Stimulated activated CD4-positive, alpha-beta T cell treated with anti-CD3 and anti-CD28 coated beads, Interleukin-12 subunit alpha, Interleukin-12 subunit beta, amount 100 ng/mL, for 48 hours (primary cell): Measurements from ENCODE around the gene GALNT1.

Experiments
- DNase-seq, 3 donors: peaks; one replicate each; pipeline ENCODE4 v3.0.0-alpha.2; 2020; ENCODE audit warnings: low read depth in 2 of 3, low spot score in 1 of 3

GALNT1 gene

DNA sequence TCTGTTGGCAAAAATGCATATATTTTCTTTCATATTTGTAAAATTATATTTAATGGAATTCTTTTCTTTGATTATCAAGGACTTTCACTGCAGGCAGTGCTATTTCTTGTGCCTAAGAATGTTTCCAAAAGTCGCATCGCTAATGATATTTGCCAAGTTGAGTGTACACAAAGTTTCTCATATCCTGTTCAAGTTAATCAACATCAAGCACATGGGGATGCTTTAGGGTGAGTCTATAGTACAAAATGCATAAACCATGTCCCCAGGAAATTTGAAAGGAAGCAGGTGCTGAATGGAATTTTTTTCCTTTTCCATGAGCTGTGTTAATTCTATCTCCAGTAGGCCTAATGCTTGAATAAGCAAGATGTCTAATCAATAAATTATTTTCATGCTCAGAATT, 129.7 kb downstream of the GALNT1 start:
- DNase-seq = no peak

DNA sequence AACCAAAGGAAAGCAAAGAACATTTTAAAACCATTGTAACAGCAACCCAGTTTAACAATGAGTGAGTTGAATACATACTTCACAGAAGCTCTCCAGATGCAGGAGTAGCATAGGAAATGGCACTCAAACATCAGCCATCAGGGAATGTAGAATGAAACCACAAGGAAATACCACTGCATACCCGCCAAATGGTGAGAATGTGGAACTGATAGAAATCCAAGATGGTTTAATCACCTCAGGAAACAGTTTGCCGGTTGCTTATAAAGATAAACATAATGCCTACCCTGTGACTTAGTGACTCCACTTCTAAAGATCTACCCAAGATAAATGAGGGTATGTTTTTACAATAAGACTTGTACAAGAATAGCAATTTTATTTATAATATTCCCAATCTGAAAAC, 132.0 kb downstream of the GALNT1 start:
- no peak for DNase-seq

DNA sequence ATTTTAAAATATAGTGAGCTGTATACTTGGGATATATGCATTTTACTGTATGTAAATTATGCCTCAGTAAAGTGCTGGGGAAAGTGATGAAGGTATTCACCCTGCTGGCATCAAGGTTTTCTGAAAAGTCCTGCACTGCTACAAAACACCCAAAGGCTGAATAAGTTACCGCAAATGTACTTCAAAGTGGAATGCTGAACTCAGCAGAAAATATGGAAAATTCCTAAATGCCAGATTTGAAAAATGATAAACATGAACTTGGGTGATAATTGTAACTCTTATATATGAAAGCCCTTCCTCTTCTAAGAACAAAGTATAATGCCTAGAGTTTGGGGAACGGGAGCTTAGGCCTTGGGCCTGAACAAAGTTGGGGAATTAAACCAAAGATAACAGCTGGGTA, 133.0 kb downstream of the GALNT1 start:
- DNase-seq = no peak

GRCh38 chr18:35715139-35715538, 133.6 kb downstream of the GALNT1 start:
- DNase-seq = no peak

DNA sequence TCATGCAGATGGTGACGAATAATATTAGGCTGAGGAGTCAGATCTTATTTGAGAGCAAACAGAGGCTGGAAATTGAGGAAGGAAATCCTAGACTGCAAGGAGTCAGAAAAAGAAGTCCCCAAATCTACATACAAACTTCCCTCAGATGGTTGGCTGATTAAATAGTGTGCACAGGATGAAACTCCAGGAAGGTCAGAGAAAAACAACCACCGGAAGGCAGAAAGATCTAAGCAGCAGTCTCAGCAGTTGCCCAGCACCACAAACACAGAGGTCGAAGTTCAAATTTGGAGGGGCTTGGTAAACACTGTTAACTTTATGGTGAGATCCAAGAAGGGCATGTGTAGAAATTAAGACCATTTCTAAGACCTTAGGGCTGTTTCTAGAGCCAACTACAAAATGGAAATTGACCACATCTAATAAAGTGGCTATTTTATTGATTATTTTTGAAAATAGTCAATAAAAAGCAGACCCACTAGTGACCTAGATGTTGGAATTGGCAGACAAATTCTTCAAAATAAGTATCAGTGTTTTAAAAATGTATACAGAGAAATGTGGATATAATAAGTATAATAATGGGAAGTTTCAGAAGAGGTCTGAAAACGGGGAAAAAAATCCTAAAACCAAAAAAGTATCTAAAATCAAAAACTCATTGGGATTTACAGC, 134.8 kb downstream of the GALNT1 start:
- DNase-seq = no peak

DNA sequence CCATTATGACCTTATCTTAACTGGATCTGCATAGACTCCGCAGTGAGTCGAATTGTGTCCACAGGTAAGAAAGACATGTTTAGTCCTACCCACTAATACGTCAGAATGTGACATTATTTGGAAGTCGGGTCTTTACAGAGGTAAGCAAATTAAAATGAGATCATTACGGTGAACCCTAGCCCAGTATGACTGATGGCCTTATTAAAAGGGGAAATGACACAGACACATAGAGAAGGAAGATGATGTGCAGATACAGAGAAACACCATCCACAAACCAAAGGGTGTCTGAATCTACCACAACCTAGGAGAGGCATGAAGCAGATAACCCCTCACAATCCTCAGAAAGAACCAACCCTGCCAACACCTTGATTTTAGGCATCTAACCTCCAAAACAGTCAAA, 135.6 kb downstream of the GALNT1 start:
- DNase-seq = no peak

DNA sequence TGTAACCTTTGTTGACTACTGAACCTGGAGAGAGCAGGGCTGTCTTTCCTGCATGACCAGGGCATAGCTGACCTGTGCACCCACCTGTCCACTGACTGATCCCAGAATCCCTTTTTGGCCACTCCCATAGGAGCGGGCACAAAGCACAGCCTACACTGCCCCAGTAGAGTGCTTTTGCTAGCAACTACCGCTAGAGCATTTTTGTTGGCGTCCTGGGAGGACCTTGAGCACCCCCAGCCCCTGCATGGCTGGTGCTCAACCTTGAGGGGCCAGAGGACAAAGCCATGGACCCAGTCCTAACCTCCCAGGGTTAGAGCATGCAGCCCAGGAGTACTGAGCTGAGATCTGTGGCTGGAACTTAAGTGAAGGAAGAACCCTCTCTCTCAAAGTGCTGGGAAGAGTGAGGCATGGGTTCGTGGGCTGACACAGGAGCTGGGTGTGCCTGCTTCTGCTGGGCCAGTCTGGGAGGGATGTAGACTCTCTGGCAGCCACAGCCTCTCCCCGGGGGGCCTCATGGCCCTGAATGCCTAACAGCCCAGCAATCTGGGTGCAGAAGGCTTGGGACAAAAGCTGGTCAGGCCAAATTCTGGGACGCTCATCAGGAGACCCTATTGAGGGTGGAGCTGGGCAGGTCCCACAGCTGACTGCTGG, 140.0 kb downstream of the GALNT1 start:
- no peak for DNase-seq

DNA sequence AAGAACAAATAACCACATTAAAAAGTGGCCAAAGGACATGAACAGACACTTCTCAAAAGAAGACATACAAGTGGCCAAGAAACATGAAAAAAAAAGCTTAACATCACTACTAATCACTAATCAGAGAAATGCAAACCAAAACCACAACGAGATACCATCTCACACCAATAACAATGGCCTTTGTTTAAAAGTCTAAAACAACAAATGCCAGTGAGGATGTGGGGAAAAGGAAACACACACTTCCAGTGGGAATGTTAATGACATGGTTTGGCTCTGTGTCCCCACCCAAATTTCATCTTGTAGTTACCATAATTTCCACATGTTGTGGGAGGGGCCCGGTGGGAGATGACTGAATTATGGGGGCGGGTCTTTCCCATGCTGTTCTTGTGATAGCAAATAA, 147.1 kb downstream of the GALNT1 start:
- DNase-seq = no peak

- no peak for DNase-seq
Observed at GRCh38 chr18:35729991-35730668, 148.6 kb downstream of the GALNT1 start.

GRCh38 chr18:35730691-35731370, 149.3 kb downstream of the GALNT1 start:
- no peak for DNase-seq

GRCh38 chr18:35731701-35732100, 150.2 kb downstream of the GALNT1 start:
- no peak for DNase-seq

DNA sequence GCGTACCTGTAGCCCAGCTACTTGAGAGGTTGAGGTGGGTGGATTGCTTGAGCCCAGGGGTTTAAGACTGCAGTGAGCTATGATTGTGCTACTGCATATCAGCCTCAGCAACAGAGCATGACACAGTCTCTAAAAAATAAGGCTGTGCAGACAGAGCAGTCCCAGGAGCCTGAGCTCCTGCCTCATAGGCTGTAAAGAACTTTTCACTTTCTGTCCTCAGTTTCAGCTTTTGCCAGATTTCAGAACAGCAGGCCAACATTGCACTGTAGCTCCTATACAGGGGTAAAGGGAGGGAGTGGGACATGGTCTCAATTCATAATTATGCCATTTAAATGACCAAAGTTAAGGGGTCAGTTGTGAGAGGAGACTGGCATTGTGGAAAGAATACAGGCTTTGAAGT, 150.6 kb downstream of the GALNT1 start:
- no peak for DNase-seq

DNA sequence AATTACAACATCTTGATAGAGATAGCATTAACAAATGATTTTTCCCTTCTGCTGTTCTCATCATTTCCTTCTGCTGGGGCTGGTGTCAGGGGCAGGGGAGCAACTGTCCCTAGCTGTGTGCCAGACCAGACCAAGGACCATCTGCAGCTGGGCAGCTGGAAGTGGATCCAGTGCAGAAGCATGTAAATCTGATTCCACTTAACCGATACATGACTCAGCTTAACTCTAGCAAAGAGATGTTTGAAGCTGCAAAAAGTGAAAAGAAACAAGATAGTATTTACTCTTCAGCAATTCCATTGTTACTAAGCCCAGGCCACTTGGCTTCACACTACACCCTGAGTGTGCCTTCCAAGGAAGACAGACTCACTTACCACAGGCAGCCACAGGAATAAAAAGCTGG, 151.1 kb downstream of the GALNT1 start:
- no peak for DNase-seq

DNA sequence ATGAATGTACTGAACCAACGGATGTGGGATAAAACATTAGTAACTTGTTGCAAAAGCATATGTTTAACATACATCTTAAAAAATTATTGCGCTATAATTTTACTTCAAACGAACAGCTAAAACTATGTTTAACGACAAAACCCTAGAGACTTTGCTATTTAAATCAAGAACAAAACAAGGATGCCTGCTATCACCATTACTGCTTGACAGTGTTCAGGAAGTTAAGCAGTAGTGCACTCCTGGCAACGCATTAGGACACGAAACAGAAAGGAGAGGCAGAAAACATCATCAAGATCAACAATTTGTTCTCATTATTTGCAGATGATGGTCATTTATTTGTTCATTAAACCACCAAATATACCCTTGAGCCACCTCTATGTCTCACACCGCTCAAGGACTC, 151.9 kb downstream of the GALNT1 start:
- DNase-seq = no peak

DNA sequence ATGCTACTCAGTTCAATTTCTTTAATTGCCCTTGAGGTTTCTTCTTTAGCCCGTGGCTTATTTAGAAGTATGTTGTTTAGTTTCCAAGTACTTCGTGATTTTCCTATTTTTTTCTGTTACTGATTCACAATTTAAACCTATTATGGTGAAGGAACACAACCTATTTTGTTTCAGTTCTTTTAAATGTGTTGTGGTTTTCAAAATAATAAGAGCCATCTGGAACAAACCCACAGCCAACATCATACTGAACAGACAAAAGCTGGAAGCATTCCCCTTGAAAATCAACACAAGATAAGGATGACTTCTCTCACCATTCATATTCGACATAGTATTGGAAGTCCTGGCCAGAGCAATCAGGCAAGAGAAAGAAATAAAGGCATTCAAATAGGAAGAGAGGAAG, 155.2 kb downstream of the GALNT1 start:
- DNase-seq = no peak

GRCh38 chr18:35739778-35740177, 158.2 kb downstream of the GALNT1 start:
- DNase-seq = no peak

DNA sequence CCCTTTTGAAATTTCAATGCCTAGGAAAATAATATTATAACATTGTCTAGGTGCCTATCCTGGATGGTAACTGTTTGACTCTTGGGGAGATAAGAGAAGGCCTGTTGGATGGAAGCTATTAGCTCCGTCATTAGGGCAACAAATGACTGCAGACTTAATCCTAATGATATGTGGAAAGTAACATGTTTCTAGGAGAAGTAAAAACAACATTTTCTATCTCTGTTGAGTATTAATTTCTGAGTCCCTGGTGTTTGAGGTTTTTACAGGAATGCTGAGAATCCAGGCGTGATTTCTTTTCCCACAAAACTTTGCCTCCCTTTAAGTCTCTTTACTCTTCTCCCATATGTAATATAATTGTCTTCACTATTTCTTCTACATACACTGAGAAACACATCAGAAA, 159.1 kb downstream of the GALNT1 start:
- DNase-seq = no peak

DNA sequence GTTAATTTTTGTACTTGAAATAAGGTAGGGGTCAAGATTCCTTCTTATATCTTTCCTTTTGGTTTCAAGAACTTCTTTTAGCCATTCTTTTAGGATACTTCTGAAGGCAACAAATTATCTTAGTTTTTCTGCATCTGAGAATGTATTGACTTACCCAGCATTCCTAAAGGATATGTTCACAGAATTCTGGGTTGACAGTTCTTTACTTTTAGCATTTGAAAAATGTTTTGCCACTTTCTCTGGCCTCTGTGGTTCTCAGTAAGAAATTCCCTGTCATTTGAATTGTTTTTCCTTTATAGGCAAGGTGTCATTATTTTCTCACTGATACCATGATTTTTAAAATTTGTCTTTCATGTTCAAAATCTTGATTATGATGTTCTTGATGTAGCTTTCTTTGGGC, 162.4 kb downstream of the GALNT1 start:
- no peak for DNase-seq

DNA sequence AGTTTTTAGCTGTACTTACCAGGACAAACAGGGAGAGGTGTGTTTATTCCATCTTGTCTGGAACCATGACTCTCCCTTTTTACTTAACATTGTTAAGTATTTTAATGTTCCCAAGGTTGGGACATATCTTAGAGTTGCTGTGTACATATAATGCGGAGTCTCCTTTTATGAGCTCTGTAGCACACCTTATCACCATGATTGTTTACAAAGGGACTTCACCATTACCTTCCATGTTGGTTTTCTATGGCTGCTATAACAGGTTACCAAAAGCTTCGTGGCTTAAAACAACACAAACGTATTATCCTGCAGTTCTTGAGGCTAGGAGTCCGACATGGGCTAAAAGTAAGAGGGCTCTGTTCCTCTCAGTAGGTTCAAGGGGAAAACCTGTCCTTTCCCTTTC, 164.3 kb downstream of the GALNT1 start:
- no peak for DNase-seq

DNA sequence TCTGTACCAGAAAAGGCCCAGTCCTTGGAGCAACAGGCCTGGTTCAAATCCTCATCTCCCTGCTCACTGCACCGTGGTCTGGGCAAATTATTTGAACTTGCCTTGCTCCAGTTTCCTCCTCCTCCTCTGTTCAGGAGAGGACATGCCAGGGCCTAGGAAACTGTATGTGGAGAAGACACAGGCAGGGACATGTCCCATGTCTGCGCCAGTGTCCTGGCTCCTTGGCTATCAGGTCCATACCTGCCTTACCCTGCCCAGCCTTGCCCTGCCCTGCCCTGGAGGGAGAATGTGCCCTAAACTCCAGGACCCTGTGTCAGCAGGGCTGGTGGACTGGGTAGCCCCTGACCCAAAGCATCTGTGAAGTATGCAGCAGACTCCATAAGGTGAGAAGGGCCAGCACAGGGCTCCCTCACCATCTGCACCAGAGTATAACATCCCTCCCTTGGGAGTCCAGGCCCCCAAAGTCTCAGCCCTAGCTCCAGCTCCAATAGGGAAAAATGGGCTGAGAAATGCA, 165.3 kb downstream of the GALNT1 start:
- no peak for DNase-seq

GRCh38 chr18:35747894-35748472, 166.4 kb downstream of the GALNT1 start:
- no peak for DNase-seq
